Fibroblast of lung (primary cell): ENCODE data around the gene TXLNB. TPM values are rescaled to one million over a fixed set of nuclear protein-coding genes. Genes with fewer than 3 reads are reported as not detected.

Experiments used
- DNase-seq, 2 donors: peaks; one replicate each; pipeline versions ENCODE4 v3.0.0 to v3.0.0-alpha.2; 2010; ENCODE audit warnings: low read depth in 2 of 2
- H2AFZ ChIP-seq: 2 replicates; pipeline ENCODE4 v1.5.1; 2012; ENCODE audit warnings: low read length, control low read depth, inconsistent platforms
- H3K27ac ChIP-seq: 2 replicates; pipeline ENCODE4 v1.5.1; 2011; ENCODE audit warnings: low read length, control low read depth; ENCODE audit not compliant: insufficient read depth
- H3K27me3 ChIP-seq: 2 replicates; pipeline ENCODE4 v1.5.1; 2011; ENCODE audit warnings: mild to moderate bottlenecking, low read length; ENCODE audit not compliant: control insufficient read depth, insufficient read depth
- H3K36me3 ChIP-seq: 2 replicates; pipeline ENCODE4 v1.5.1; 2011; ENCODE audit warnings: low read length; ENCODE audit not compliant: control insufficient read depth, insufficient read depth
- H3K4me1 ChIP-seq: 2 replicates; pipeline ENCODE4 v1.5.1; 2011; ENCODE audit warnings: low read length; ENCODE audit not compliant: control insufficient read depth, insufficient read depth; ENCODE audit errors: extremely low read depth
- H3K4me2 ChIP-seq: 2 replicates; pipeline ENCODE4 v1.5.1; 2011; ENCODE audit warnings: low read length, control low read depth; ENCODE audit not compliant: insufficient read depth; ENCODE audit errors: extremely low read depth
- H3K4me3 ChIP-seq, 4 experiments: fragments of 200-600 bp in 1 of 4; sonication (generic) in 1 of 4; replicated peaks in 1 of 4; 2 replicates each; pipeline ENCODE4 v1.5.1; 2011 to 2016; ENCODE audit warnings: low read length in 4 of 4, low read depth in 3 of 4, mild to moderate bottlenecking in 3 of 4, control low read depth in 2 of 4, inconsistent platforms in 1 of 4, mixed read lengths in 1 of 4; ENCODE audit not compliant: insufficient read depth in 1 of 4; ENCODE audit errors: control extremely low read depth in 1 of 4
- H3K79me2 ChIP-seq: 2 replicates; pipeline ENCODE4 v1.5.1; 2012; ENCODE audit warnings: mild to moderate bottlenecking, low read length, inconsistent platforms; ENCODE audit not compliant: control insufficient read depth, insufficient read depth
- H3K9ac ChIP-seq: 2 replicates; pipeline ENCODE4 v1.5.1; 2011; ENCODE audit warnings: mild to moderate bottlenecking, low read length, control low read depth; ENCODE audit not compliant: insufficient read depth
- H3K9me3 ChIP-seq: 2 replicates; pipeline ENCODE4 v1.5.1; 2012; ENCODE audit warnings: low read depth, low read length; ENCODE audit not compliant: control insufficient read depth, insufficient read depth
- H4K20me1 ChIP-seq: 2 replicates; pipeline ENCODE4 v1.5.1; 2011; ENCODE audit warnings: low read length; ENCODE audit not compliant: control insufficient read depth, insufficient read depth; ENCODE audit errors: extremely low read depth
- EZH2 ChIP-seq: IDR thresholded peaks from 2 replicates; pipeline ENCODE4 v1.5.1; 2012; ENCODE audit warnings: low read length, control low read depth, mild to moderate bottlenecking; ENCODE audit errors: missing control alignments
- polyA plus RNA-seq, 2 donors: library from polyadenylated mRNA; depleted of rRNA in 1 of 2; stranded (reverse) in 1 of 2; unstranded in 1 of 2; fragments of >200 nt; gene quantifications; 2 replicates each; pipeline ENCODE4 v1.2.1, GENCODE V29; 2011 to 2012; ENCODE audit warnings: missing spikeins in 1 of 2
- total RNA-seq: library from RNA; depleted of rRNA; stranded (reverse); fragments of >200 nt; gene quantifications from 2 replicates; pipeline ENCODE4 v1.2.1, GENCODE V29; 2014
- TF ChIP-seq, protein P1 (sequence below), 2 donors: IDR thresholded peaks in 1 of 2; conservative IDR thresholded peaks in 1 of 2; 1 replicate in 1 of 2; 2 replicates in 1 of 2; pipeline ENCODE4 v1.5.1; 2011 to 2012; ENCODE audit warnings: low read length in 2 of 2, control low read depth in 1 of 2, inconsistent platforms in 1 of 2, low read depth in 1 of 2, mild to moderate bottlenecking in 1 of 2

TXLNB gene
- total and polyA plus RNA-seq, 2 donors (not counting 1 experiment from before 2014, with no cell fraction given) = 0.15 to 1.2 TPM

DNA sequence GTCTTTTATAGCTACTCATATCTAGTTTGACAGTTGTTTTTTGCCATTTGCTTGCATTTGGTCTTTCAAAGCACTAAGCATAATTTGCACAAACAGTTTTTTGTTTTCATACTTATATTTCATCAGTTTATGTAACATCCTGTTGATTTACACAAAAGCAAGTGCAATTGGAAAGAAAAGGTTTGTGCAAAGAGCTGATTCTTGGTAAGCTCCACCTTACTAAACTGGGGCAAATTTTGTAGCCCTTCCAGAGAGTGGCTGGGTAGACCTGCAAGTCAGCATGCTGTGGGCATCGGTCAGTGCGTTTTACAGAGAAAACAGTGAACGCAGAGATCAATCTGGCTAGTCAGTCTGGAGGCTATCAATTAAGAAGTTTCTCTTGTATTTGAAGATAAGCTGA lies 34.5 kb downstream of the TXLNB start:
- DNase-seq = no peak
- no peaks in the 10 kb centered on the region for H3K36me3 ChIP-seq
- TF ChIP-seq, protein P1, sequence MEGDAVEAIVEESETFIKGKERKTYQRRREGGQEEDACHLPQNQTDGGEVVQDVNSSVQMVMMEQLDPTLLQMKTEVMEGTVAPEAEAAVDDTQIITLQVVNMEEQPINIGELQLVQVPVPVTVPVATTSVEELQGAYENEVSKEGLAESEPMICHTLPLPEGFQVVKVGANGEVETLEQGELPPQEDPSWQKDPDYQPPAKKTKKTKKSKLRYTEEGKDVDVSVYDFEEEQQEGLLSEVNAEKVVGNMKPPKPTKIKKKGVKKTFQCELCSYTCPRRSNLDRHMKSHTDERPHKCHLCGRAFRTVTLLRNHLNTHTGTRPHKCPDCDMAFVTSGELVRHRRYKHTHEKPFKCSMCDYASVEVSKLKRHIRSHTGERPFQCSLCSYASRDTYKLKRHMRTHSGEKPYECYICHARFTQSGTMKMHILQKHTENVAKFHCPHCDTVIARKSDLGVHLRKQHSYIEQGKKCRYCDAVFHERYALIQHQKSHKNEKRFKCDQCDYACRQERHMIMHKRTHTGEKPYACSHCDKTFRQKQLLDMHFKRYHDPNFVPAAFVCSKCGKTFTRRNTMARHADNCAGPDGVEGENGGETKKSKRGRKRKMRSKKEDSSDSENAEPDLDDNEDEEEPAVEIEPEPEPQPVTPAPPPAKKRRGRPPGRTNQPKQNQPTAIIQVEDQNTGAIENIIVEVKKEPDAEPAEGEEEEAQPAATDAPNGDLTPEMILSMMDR (conservative IDR thresholded peaks at IDR 0.05 in 1 of 2, IDR thresholded peaks at IDR 0.05 in 1 of 2; ENCODE audit: low read depth in 1 of 2, low read length in 2 of 2) = no peak
- TF ChIP-seq EZH2 = no peak

DNA sequence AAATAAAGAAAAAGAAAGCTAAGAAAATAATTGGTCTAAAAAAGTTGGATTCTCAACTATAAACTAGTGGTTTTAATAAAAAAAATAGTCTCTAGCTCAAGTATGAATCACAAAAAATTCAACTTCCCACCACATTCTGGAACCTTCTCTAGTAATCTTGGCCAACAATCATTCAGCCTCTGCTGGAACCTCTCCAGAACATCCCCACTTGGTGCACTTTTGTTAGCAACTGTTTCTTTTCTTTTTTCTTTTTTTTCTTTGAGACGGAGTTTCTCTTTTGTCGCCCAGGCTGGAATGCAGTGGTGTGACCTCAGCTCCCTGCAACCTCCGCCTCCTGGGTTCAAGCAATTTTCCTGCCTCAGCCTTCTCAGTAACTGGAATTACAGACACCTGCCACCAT lies 35.7 kb downstream of the TXLNB start:
- Histone ChIP-seq H3K4me3 (no peak overlapping the region), H3K4me2 (no peak overlapping the region), H2AFZ (no peak overlapping the region), H3K27ac (no peak overlapping the region), H3K9me3 (no peaks in the 10 kb centered on the region), H3K36me3 (no peaks in the 10 kb centered on the region), H3K27me3 (no peaks in the 10 kb centered on the region), H4K20me1 (no peaks in the 10 kb centered on the region), H3K79me2 (no peaks in the 10 kb centered on the region), H3K9ac (no peak overlapping the region), H3K4me1 (no peaks in the 10 kb centered on the region)
- TF ChIP-seq, protein P1 (conservative IDR thresholded peaks at IDR 0.05 in 1 of 2, IDR thresholded peaks at IDR 0.05 in 1 of 2; ENCODE audit: low read depth in 1 of 2, low read length in 2 of 2) = no peak
- no peak for TF ChIP-seq EZH2
- peak; percentile 92 for DNase-seq

More for the DNA sequence above, 34.5 kb downstream of the TXLNB start:
- Histone ChIP-seq H3K4me2 (no peak overlapping the region), H3K9ac (no peak overlapping the region), H4K20me1 (no peaks in the 10 kb centered on the region), H3K4me1 (no peaks in the 10 kb centered on the region), H2AFZ (no peak overlapping the region), H3K4me3 (no peak overlapping the region), H3K79me2 (no peaks in the 10 kb centered on the region), H3K9me3 (no peaks in the 10 kb centered on the region), H3K27ac (no peak overlapping the region), H3K27me3 (no peaks in the 10 kb centered on the region)

DNA sequence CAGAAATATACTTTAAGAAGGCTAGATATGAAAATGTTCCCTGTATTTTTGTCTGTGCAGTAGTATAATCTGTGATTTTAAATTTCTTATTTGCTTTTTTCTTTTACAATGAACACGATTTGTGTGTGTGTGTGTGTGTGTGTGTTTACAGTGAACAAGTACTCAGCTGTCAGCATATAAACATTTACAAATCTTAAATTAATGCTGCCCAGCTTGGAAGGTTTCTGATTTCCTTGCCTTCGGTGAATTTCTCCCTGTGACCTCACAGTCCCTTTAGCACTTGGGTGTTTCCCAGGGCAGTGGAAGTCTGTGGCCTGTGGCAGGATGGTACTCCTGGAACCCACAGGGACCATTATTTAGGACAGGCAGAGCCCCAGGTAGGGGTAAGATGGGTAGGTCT lies 37.6 kb downstream of the TXLNB start:
- H4K20me1 ChIP-seq = no peaks in the 10 kb centered on the region
- H3K79me2 ChIP-seq = no peaks in the 10 kb centered on the region
- no peak overlapping the region for H3K27ac ChIP-seq
- no peaks in the 10 kb centered on the region for H3K36me3 ChIP-seq
- H3K4me1 ChIP-seq = no peaks in the 10 kb centered on the region
- H3K27me3 ChIP-seq = no peaks in the 10 kb centered on the region
- TF ChIP-seq, protein P1 (conservative IDR thresholded peaks at IDR 0.05 in 1 of 2, IDR thresholded peaks at IDR 0.05 in 1 of 2; ENCODE audit: low read depth in 1 of 2, low read length in 2 of 2) = no peak
- TF ChIP-seq EZH2 = no peak
- no peak overlapping the region for H3K4me3 ChIP-seq
- H3K9ac ChIP-seq = no peak overlapping the region
- no peaks in the 10 kb centered on the region for H3K9me3 ChIP-seq
- peak in 1 of 2 donors; percentile 63 for DNase-seq
- H3K4me2 ChIP-seq = no peak overlapping the region
- H2AFZ ChIP-seq = no peak overlapping the region
